Stomach smooth muscle (tissue), 2 donors: ENCODE measurements around the gene GRIA4.
"Not testable (repeated sequence)": the region's sequence is repeated elsewhere in the genome, so short reads cannot be mapped to it uniquely, and the experiment has no call there.

Experiments used
- H3K27ac ChIP-seq: one replicate; pipeline ENCODE4 v1.7.0; 2013; ENCODE audit warnings: mild to moderate bottlenecking, low read length, inconsistent platforms
- H3K27me3 ChIP-seq, 2 donors: one replicate each; pipeline ENCODE4 v1.7.0; 2013; ENCODE audit warnings: low read length in 2 of 2; ENCODE audit not compliant: insufficient read depth in 2 of 2, control insufficient read depth in 1 of 2
- H3K36me3 ChIP-seq, 2 donors: one replicate each; pipeline ENCODE4 v1.7.0; 2013; ENCODE audit warnings: low read length in 2 of 2; ENCODE audit not compliant: control insufficient read depth in 2 of 2, insufficient read depth in 2 of 2
- H3K4me1 ChIP-seq: one replicate; pipeline ENCODE4 v1.7.0; 2013; ENCODE audit warnings: low read length; ENCODE audit not compliant: control insufficient read depth, insufficient read depth
- H3K4me3 ChIP-seq, 2 donors: one replicate each; pipeline ENCODE4 v1.7.0; 2013; ENCODE audit warnings: low read length in 2 of 2
- H3K9ac ChIP-seq, 2 donors: one replicate each; pipeline ENCODE4 v1.7.0; 2013; ENCODE audit warnings: low read length in 2 of 2, mild to moderate bottlenecking in 1 of 2
- H3K9me3 ChIP-seq, 2 donors: one replicate each; pipeline ENCODE4 v1.7.0; 2013; ENCODE audit warnings: low read length in 2 of 2; ENCODE audit not compliant: control insufficient read depth in 2 of 2
- donor health status: healthy.
- donor health status: Pancreatic carcinoma.

The GRIA4 gene

GRCh38 chr11:105989124-105989523 is 379.3 kb downstream of the GRIA4 start:
- H3K4me1 ChIP-seq = no peaks in the 10 kb centered on the region
- no peaks in the 10 kb centered on the region for H3K9me3 ChIP-seq
- no peaks in the 10 kb centered on the region for H3K36me3 ChIP-seq
- no peak overlapping the region for H3K27ac ChIP-seq
- H3K9ac ChIP-seq = no peak overlapping the region
- H3K27me3 ChIP-seq = no peaks in the 10 kb centered on the region
- no peak overlapping the region for H3K4me3 ChIP-seq

DNA sequence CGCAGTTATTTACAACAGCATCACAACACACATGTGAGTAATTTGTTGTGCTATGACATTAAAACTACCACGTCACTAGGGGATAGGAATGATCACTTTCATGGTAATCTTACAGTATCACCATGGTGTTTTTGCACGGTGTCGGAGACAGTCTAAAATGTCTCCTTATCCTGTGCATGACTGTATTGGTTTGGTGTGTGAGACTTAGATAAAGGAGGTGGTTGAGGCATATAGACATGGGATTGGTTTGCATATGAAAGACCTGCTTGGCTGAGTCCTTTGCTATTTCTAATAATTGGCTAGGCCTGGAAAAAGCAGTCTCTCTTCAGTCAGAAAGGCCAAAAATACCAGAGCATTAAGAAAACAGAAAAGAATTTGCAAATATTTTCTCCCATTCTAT is 382.0 kb downstream of the GRIA4 start:
- Histone ChIP-seq H3K4me1 (no peaks in the 10 kb centered on the region), H3K4me3 (no peak overlapping the region), H3K9me3 (no peaks in the 10 kb centered on the region), H3K27ac (no peak overlapping the region), H3K9ac (no peak overlapping the region), H3K36me3 (peaks cover 7 to 11% of the 10 kb centered on the region in 2 donors), H3K27me3 (no peaks in the 10 kb centered on the region)

GRCh38 chr11:106001304-106002012 is 391.6 kb downstream of the GRIA4 start:
- no peaks in the 10 kb centered on the region for H3K27me3 ChIP-seq
- H3K36me3 ChIP-seq = peaks cover 5 to 8% of the 10 kb centered on the region in 2 donors
- H3K9ac ChIP-seq = no peak overlapping the region
- H3K4me1 ChIP-seq = no peaks in the 10 kb centered on the region
- H3K9me3 ChIP-seq = peaks cover 2 to 3% of the 10 kb centered on the region in 2 donors
- H3K4me3 ChIP-seq = no peak overlapping the region
- no peak overlapping the region for H3K27ac ChIP-seq

- not testable (repeated sequence) for H3K9ac ChIP-seq, H3K27ac ChIP-seq, H3K9me3 ChIP-seq, H3K27me3 ChIP-seq, H3K4me3 ChIP-seq, H3K4me1 ChIP-seq, H3K36me3 ChIP-seq
Measured at GRCh38 chr11:106003094-106003493, 393.2 kb downstream of the GRIA4 start.

DNA sequence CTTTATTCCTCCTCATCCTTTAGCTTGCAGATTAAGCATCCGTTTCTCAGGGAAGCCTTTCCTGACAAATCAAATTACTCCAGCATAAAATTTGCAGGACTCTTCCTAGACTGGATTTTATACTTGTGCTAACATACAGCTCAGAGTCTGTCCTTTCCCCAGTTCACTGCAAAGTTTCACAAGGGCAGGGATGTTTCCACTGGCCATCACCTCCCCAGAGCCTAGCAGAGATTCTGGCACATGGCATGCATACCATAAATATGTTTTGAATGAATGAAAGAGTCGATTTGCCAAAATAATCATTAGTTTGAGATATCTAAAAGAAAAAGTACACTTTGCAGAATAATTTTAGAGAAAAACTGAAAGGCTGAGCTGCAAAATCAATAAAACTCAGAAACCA is 401.6 kb downstream of the GRIA4 start:
- no peak overlapping the region for H3K27ac ChIP-seq
- H3K9ac ChIP-seq = no peak overlapping the region
- peaks cover 14 to 16% of the 10 kb centered on the region in 2 donors for H3K36me3 ChIP-seq
- H3K4me1 ChIP-seq = no peaks in the 10 kb centered on the region
- H3K9me3 ChIP-seq = no peaks in the 10 kb centered on the region
- no peaks in the 10 kb centered on the region for H3K27me3 ChIP-seq
- no peak overlapping the region for H3K4me3 ChIP-seq

DNA sequence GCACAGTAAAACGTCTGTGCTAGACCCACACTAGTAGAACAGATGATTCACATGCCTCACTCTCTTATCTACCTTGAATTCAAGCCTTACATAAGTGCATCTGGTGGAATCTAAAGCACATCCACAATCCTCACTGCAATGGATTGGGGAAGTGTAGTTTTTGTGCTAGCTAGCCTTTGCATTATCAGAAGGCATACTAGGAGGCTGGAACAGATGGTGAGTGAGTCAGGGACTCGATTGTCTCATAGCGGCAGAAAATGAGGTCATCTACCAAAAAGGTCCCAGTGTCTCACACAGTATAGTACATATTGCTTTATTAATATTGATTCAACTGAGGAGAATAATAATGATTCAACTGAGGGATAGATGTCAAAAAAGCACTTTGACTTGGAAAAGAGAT is 402.9 kb downstream of the GRIA4 start:
- H3K4me3 ChIP-seq = no peak overlapping the region
- no peaks in the 10 kb centered on the region for H3K9me3 ChIP-seq
- H3K36me3 ChIP-seq = peaks cover 14% of the 10 kb centered on the region in 2 donors
- no peak overlapping the region for H3K9ac ChIP-seq
- no peak overlapping the region for H3K27ac ChIP-seq
- no peaks in the 10 kb centered on the region for H3K27me3 ChIP-seq
- no peaks in the 10 kb centered on the region for H3K4me1 ChIP-seq

DNA sequence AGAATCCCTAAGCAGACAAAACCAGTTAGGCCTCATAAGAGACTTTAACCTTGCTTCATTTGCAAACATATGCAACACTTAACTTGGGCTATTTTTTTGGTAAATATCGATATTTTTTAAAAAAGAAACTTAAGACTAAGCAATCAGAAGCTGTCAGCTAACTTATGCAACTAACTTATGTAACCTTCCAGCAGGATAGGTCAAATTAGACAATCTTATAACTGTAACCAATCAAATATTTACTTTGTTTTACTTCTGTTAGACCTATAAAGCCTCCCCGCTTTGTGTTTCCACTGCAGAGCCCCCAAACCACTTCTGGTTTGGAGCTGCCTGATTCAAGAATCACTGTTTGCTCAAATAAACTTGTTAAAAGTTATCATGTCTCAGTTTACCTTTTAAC is 404.2 kb downstream of the GRIA4 start:
- H3K9me3 ChIP-seq = no peaks in the 10 kb centered on the region
- no peaks in the 10 kb centered on the region for H3K27me3 ChIP-seq
- H3K4me3 ChIP-seq = no peak overlapping the region
- no peak overlapping the region for H3K9ac ChIP-seq
- H3K4me1 ChIP-seq = no peaks in the 10 kb centered on the region
- H3K27ac ChIP-seq = no peak overlapping the region
- peaks cover 11% of the 10 kb centered on the region in 2 donors for H3K36me3 ChIP-seq

- no peak overlapping the region for H3K9ac ChIP-seq
- H3K9me3 ChIP-seq = no peaks in the 10 kb centered on the region
- H3K36me3 ChIP-seq = peaks cover 7 to 9% of the 10 kb centered on the region in 2 donors
- H3K4me1 ChIP-seq = no peaks in the 10 kb centered on the region
- no peak overlapping the region for H3K27ac ChIP-seq
- no peak overlapping the region for H3K4me3 ChIP-seq
- no peaks in the 10 kb centered on the region for H3K27me3 ChIP-seq
Measured at GRCh38 chr11:106014620-106015019, 404.7 kb downstream of the GRIA4 start.

DNA sequence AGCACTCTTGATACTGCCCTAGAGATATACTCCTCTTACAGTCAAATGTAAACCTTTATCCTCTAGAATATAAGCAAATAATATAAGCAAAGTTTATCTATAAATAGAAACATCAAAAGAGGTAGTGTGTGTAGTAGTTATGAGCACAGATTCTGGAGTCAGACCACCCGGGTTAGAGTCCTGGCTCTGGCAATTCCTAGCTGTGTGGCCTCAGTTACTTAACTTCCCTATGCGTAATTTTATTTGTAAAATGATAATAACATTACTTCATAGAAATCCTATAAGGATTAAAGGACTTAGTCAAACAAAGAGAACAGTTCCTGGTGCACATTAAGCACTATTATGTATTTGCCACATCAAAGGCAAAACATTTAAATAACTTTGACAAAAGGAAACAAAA is 405.2 kb downstream of the GRIA4 start:
- H3K27ac ChIP-seq = no peak overlapping the region
- no peaks in the 10 kb centered on the region for H3K9me3 ChIP-seq
- peaks cover 4 to 6% of the 10 kb centered on the region in 2 donors for H3K36me3 ChIP-seq
- no peak overlapping the region for H3K9ac ChIP-seq
- H3K4me1 ChIP-seq = no peaks in the 10 kb centered on the region
- no peaks in the 10 kb centered on the region for H3K27me3 ChIP-seq
- no peak overlapping the region for H3K4me3 ChIP-seq

GRCh38 chr11:106017093-106017492 is 407.2 kb downstream of the GRIA4 start:
- Histone ChIP-seq H3K27ac (no peak overlapping the region), H3K4me1 (no peaks in the 10 kb centered on the region), H3K9ac (no peak overlapping the region), H3K4me3 (no peak overlapping the region), H3K36me3 (no peaks in the 10 kb centered on the region), H3K27me3 (no peaks in the 10 kb centered on the region), H3K9me3 (no peaks in the 10 kb centered on the region)

DNA sequence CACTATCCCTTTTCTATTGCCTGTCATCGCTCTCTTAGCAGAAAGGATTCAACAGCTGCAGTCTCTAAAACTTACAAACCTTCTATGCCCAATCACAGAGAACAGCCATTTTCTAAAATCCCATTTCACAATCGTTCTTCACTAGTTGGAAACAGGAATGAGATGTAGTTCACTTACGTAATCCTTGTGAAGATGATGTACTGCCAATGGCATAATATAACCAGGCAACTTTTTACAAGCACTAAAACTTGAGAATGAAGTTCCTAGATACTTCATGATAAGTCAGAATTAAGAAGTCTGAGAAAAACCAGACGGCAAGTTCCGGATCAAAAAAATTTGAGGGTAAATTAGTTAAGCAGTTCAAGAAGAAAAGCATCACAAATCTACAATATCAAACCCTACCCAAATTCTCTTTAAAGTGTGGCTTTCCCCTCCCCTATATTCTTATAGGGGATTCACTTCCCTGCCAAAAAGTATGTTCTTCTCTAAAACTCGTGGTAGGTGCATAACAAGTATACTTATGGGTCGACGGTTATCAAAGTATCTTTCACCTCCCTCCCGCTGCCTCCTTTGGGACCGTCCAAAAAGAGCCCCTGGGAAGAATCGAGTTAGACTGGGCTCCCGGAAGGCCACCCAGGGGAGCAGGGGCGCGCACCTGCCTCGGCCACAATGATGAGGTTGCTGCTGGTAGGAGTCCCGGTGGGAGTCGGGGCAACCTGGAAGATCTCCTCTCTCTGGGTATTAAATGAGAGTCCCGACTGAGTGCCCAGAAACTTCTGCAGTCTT is 411.5 kb downstream of the GRIA4 start:
- Histone ChIP-seq H3K9ac (peak overlapping the region; percentile 74 to 82), H3K27ac (peak overlapping the region; percentile 63), H3K4me1 (no peaks in the 10 kb centered on the region), H3K4me3 (peak overlapping the region; percentile 84 to 86), H3K36me3 (no peaks in the 10 kb centered on the region), H3K27me3 (no peaks in the 10 kb centered on the region), H3K9me3 (no peaks in the 10 kb centered on the region)
